Ureter (tissue), 1 donor: ENCODE measurements around the gene ARMC9. TPM values are rescaled to one million over a fixed set of nuclear protein-coding genes. Genes with fewer than 3 reads are reported as not detected.

ENCODE experiments used
- DNase-seq: peaks from one replicate; pipeline ENCODE4 v3.0.0-alpha.2; 2020; ENCODE audit warnings: low spot score
- total RNA-seq: library from RNA; stranded (reverse); gene quantifications from one replicate; pipeline ENCODE4 v1.2.4, GENCODE V29; 2023
- donor health status: DM: yes; HTN: yes; CAD: no.

The ARMC9 gene
- total RNA-seq, 1 donor from 2014 or later, result 16.0 TPM

GRCh38 chr2:231200805-231201474, 2.5 kb downstream of the ARMC9 start:
- no peak for DNase-seq

- DNase-seq, result no peak
These were observed 3.0 kb downstream of the ARMC9 start for GRCh38 chr2:231201475-231201814.

DNA sequence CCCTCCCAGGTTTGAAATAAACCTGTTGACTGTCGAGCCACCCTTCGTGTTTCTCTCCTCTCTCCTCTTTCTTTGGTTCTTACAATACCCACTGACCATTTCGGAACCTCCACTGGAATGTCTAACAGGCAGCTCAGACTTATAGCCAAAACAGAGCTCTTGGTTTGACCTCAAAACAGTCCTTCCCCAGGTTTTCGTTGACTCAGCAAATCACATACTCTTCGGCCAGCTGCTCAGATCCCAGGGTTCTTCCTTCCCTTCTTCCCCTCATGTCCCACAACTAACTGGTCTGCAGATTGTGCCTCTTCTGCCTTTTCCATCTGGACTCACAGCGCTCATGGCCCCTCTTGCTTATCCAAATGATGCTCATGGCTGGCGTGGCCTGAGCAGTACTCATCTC, 4.7 kb downstream of the ARMC9 start:
- no peak for DNase-seq

DNA sequence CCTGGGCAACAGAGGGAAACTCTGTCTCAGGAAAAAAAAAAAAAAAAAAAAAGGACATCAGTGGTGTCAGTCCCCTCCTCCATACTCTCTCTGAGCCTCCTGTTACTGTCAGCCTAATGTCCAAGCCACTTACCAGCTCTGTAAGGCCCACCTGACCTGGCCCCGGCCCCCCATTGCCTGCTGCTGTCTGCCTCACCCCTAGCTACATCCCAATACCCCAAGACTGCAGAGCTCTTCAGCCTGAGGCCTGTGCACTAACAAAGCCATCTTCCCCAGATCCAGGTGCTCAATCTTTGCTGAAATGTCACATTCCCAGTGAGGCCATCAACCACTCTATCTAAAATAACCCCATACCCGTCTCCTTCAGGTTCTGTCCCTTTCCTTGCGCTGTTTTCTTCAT, 5.7 kb downstream of the ARMC9 start:
- DNase-seq, result no peak

DNA sequence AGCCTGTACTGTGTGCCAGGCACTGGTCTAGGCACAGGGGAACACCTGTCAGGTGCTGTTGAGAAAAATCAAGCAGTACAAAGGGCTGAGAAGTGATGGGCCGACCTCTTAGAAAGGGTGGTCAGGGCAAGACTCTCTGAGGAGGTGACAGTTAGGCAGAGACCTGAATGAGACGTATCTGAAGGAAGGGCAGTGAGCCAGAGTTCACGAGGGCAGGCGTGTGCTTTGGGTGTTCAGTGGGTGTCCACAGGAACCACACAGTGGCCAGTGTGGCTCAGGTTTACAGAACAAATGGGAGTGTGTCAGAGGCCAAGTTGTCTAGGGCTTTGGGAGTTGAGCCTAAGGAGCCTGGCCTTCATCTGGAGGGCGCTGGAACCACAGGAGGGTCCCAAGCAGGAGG, 6.2 kb downstream of the ARMC9 start:
- no peak for DNase-seq

GRCh38 chr2:231207734-231208133, 9.3 kb downstream of the ARMC9 start:
- DNase-seq, result no peak

- DNase-seq, result no peak
These were observed 12.4 kb downstream of the ARMC9 start for GRCh38 chr2:231210782-231211181.

GRCh38 chr2:231211486-231211885, 13.1 kb downstream of the ARMC9 start:
- no peak for DNase-seq

- DNase-seq, result no peak
These were observed 14.0 kb downstream of the ARMC9 start for GRCh38 chr2:231212329-231212845.

DNA sequence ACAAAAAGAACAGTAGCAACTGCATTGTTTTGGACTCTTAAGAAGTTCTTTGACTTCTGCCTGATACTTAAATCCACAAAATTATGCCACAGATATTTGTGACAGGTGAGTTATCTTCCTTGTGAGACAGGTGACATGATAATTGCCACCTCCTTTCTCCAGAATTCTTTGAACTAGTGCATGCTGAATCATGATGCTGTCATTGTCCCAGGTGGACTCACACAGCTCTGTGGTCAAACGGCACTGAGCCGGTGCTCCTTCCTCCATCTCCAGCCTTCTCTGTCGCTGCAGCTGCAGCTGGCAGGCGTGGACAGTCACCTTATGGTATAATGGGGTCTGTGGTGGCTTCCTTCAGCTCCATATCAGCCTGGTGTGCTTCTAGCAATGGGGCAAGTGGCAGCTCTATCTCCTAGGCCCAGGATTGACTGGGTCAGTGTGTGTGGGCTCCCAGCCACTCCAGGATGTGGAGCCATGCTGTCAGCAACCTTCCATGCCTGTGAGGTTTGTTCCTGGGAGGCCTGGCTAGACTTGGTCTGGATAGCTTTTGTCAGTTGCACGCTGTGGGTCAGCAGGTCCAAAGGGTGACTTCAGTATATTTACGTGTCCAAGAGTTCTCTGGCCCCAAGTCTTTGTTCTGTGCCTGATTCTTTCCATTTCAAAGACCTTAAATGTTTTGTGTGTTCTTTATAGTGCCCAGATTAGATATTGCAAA, 15.7 kb downstream of the ARMC9 start:
- DNase-seq, result no peak

- DNase-seq, result no peak
These were observed 19.9 kb downstream of the ARMC9 start for GRCh38 chr2:231218366-231218765.

DNA sequence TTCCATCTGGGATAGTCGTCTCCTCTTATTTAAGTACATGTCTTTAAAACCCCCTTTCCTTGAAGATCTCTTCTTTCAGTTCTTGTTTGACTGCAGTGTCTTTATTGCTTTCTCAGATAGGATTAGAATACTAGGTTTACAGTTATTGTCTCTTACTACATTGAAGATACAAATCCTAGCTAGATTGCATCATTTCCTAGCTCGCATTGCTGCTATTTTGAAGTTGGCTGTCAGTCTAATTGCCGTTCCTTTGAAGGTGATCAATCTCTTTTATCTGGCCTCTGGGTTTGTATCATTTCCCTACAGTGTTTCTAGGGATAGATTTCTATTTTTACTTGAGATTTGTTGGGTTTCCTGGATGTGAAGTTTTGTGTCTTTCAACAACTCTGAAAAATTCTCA, 20.9 kb downstream of the ARMC9 start:
- no peak for DNase-seq

DNA sequence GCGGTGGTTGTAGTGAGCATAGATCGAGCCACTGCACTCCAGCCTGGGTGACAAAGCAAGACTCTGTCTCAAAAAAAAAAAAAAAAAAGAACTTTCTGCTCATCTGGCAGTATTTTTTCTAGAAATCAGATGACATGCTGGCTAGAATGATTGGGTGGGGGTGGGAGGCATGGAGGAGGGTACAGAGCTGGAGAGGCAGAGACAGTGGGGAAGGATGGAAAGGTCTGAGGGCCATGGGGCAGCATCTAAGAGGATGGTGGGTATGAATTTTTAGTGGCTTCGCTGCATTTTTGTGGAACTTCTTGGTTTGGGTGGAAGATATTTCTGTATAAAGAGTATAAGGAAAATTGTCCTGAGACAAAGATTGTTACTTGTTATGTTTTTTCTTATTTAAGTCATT, 23.3 kb downstream of the ARMC9 start:
- DNase-seq, result no peak

- no peak for DNase-seq
These were observed 24.0 kb downstream of the ARMC9 start for GRCh38 chr2:231222318-231223000.

GRCh38 chr2:231223001-231223375, 24.6 kb downstream of the ARMC9 start:
- DNase-seq, result no peak

DNA sequence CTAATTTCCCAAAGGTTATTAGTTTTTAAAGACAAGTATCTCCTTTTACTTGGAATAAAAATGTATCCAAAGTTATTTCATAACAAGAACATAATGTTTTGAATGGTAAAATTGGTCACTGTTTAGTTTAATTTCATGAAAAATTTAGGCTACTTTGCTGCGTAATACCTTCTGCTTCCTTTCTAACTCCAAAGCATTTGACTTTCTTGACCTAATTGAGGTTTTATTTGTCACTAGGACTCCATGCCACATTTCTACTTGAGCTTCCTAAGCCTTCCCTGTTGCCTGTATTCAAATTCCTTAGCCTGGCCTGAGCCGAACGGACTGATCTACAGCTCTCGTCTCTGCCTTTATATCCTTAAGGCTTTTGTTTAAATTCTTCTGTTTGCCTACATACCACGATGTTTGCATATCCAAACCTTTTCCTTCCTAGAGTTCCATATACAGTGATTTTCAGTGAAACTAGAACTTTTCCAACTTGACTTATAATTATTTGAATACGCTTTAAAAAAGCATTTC, 25.1 kb downstream of the ARMC9 start:
- no peak for DNase-seq

- peak; percentile 68 for DNase-seq
These were observed 29.1 kb downstream of the ARMC9 start for GRCh38 chr2:231227310-231228162.

GRCh38 chr2:231228223-231228622, 29.8 kb downstream of the ARMC9 start:
- DNase-seq, result no peak

- no peak for DNase-seq
These were observed 30.6 kb downstream of the ARMC9 start for GRCh38 chr2:231228974-231229529.

- no peak for DNase-seq
These were observed 36.8 kb downstream of the ARMC9 start for GRCh38 chr2:231235217-231235616.

- no peak for DNase-seq
These were observed 40.3 kb downstream of the ARMC9 start for GRCh38 chr2:231238689-231239088.
